WERI-Rb-1 (cell line): ENCODE measurements around the gene PRKAG3.

Source experiments
- DNase-seq: peaks from one replicate; pipeline ENCODE4 v3.0.0-alpha.2; 2020
- H3K27ac ChIP-seq: fragments of 250-450 bp; sonication (Bioruptor Pico); 2 replicates; pipeline ENCODE4 v1.5.1; 2020; ENCODE audit warnings: mild to moderate bottlenecking, moderate library complexity
- H3K27me3 ChIP-seq: fragments of 250-450 bp; sonication (Bioruptor Pico); 2 replicates; pipeline ENCODE4 v1.5.1; 2021; ENCODE audit warnings: mild to moderate bottlenecking, low read depth, moderate library complexity; ENCODE audit not compliant: insufficient read depth, severe bottlenecking
- H3K36me3 ChIP-seq: fragments of 250-450 bp; sonication (Bioruptor Pico); 2 replicates; pipeline ENCODE4 v1.5.1; 2020; ENCODE audit warnings: mild to moderate bottlenecking, moderate library complexity
- H3K4me3 ChIP-seq: 2 replicates; pipeline ENCODE4 v1.5.1; 2011; ENCODE audit warnings: low read depth, mild to moderate bottlenecking, control low read depth, low read length
- H3K9me3 ChIP-seq: fragments of 250-450 bp; sonication (Bioruptor Pico); 2 replicates; pipeline ENCODE4 v1.5.1; 2021; ENCODE audit warnings: mild to moderate bottlenecking, moderate library complexity; ENCODE audit not compliant: severe bottlenecking
- CTCF ChIP-seq: IDR thresholded peaks from 2 replicates; pipeline ENCODE4 v1.5.1; 2011; ENCODE audit warnings: low read depth, mild to moderate bottlenecking, control low read depth, inconsistent platforms, low read length

The PRKAG3 gene

GRCh38 chr2:218802386-218802994, 29.1 kb downstream of the PRKAG3 start:
- no peak for TF ChIP-seq CTCF
- Histone ChIP-seq H3K27ac (no peak overlapping the region), H3K4me3 (no peak overlapping the region), H3K27me3 (no peaks in the 10 kb centered on the region), H3K9me3 (peaks cover 10% of the 10 kb centered on the region), H3K36me3 (no peaks in the 10 kb centered on the region)
- no peak for DNase-seq

GRCh38 chr2:218799990-218800389, 31.6 kb downstream of the PRKAG3 start:
- no peak overlapping the region for H3K27ac ChIP-seq
- no peaks in the 10 kb centered on the region for H3K27me3 ChIP-seq
- DNase-seq = no peak
- H3K36me3 ChIP-seq = no peaks in the 10 kb centered on the region
- no peak overlapping the region for H3K4me3 ChIP-seq
- TF ChIP-seq CTCF = no peak
- H3K9me3 ChIP-seq = peaks cover 10% of the 10 kb centered on the region

- H3K27ac ChIP-seq = no peak overlapping the region
These were observed 32.7 kb downstream of the PRKAG3 start for GRCh38 chr2:218798767-218799504.

GRCh38 chr2:218796691-218797090, 34.9 kb downstream of the PRKAG3 start:
- Histone ChIP-seq H3K27ac (no peak overlapping the region), H3K9me3 (no peaks in the 10 kb centered on the region), H3K36me3 (no peaks in the 10 kb centered on the region), H3K27me3 (no peaks in the 10 kb centered on the region), H3K4me3 (no peak overlapping the region)
- TF ChIP-seq CTCF = no peak
- no peak for DNase-seq

More at GRCh38 chr2:218798767-218799504, 32.7 kb downstream of the PRKAG3 start:
- no peaks in the 10 kb centered on the region for H3K36me3 ChIP-seq
- H3K4me3 ChIP-seq = no peak overlapping the region
- H3K27me3 ChIP-seq = no peaks in the 10 kb centered on the region
- no peak for DNase-seq
- H3K9me3 ChIP-seq = peaks cover under 1% of the 10 kb centered on the region
- no peak for TF ChIP-seq CTCF

- no peak for DNase-seq
- Histone ChIP-seq H3K4me3 (no peak overlapping the region), H3K27me3 (no peaks in the 10 kb centered on the region), H3K27ac (no peak overlapping the region), H3K9me3 (no peaks in the 10 kb centered on the region), H3K36me3 (no peaks in the 10 kb centered on the region)
- no peak for TF ChIP-seq CTCF
These were observed 39.2 kb downstream of the PRKAG3 start for GRCh38 chr2:218792433-218792832.
